GF-D8 (cell line): ENCODE results near the gene SHCBP1L.
A peak's percentile ranks its signal among the peaks of the same experiment; 100 is the strongest.

Source experiments
- DNase-seq: peaks from one replicate; lab custom pipeline; 2025; lab: John Stamatoyannopoulos, UW

SHCBP1L gene

DNA sequence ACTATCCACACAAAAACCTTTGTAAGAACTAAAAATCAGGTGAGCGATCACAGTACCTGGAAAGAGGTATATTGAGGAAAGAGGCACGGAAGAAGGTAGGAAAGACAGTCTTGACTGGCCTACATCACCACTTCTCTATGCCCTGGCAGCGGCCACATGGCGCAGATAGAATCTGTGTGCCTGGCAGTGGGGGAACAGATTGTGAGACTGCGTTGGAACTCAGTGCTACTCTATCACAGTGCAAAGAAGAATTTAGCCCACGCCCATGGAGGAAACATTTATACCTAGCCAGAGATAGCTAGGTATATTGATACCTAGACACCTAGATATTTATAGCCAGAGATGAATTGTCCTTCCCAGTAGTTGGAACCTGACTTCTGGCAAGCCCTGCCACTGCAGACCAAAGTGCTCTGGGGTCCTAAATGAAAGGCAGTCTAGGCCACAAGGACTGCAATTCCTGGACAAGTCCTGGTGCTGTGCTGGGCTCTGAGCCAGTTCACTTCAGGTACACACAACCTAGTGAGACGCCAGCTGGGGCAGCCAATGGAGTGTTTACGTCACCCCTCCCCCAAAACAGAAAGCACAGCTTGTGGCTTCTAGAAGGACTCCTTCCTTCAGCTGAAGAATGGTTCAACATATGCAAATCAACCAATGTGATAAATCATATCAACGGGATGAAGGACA is 61.9 kb downstream of the SHCBP1L start:
- no peak for DNase-seq

DNA sequence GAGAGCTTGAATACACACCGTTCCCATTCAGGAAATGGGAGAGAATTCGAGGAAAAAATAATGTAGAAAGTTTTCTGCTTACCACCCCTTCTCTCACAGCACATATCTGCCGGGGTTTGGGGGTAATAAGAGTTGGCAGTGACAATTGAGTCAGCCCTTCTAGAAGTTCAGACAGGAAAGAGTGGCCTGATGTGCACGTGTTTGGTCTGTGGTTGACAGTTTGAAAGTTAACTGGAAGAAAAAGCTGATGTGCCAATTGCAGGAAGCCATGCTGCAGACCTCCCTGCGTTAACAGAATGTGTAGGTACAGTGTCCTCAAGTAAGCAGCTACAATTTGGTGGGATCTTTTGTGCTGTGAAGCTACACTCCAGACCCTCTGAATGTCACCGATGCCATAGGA is 63.0 kb downstream of the SHCBP1L start:
- DNase-seq, result peak; percentile 88

GRCh38 chr1:182888736-182889531 is 64.0 kb downstream of the SHCBP1L start:
- DNase-seq, result no peak

DNA sequence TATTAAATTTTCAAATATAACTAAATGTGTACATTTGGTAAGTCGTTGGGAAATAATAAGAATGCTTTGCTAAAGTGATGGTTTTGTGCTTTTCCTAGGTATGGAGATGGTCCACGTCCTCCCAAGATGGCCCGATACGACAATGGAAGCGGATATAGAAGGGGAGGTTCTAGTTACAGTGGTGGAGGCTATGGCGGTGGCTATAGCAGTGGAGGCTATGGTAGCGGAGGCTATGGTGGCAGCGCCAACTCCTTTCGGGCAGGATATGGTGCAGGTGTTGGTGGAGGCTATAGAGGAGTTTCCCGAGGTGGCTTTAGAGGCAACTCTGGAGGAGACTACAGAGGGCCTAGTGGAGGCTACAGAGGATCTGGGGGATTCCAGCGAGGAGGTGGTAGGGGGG is 66.0 kb downstream of the SHCBP1L start:
- DNase-seq, result no peak

DNA sequence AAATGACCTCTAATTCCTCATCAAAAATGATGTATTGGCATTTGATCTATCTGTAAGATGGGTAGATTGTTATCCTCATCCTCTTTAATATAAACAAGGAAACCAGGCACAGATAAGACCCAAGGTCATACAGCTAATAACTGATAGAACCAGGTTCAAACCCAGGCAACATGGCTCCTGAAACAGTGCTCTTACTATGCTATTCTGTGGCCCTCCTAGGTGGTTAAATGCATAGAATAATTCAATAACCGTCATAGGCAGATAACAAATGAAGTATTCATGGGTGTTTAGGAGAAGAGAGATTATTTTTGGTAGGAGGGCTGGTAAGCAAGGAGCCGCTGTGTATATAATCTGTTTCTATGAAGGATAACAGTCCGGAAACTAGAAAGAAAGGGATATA is 67.4 kb downstream of the SHCBP1L start:
- no peak for DNase-seq

DNA sequence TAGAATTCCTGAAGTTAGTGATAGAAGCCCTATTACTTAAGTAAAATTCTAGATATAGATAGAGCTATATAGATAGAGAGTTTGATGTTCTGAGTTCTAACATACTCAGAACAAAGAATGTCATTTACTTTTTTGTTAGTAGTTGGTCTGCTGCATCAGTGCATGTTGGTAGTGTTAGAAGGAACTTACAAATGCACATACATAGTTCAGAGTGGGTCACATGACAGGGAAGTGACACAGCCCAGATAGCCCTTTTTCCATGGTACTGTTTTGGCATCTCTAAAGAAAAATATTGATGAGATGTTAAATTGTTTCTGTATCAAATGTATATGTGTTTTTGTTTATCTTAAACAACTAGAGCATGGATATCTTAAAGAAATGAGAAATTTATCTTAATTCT is 68.1 kb downstream of the SHCBP1L start:
- DNase-seq, result no peak

DNA sequence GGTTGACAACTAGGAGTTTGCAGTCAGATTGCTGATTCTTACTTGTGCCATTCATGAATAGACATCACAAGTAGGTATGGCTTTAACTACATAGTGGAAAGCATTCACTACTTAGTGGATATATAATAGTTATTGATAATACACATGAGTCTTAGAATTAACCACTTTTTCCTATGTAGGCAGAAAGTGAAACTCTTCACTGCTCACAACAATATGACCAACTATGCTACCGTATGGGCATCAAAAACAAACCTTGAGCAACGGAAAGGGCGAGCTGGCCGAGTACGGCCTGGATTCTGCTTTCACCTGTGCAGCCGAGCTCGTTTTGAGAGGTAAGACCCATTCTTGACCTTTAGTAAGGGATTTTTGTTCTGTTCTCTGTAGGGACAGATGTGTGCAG is 75.1 kb downstream of the SHCBP1L start:
- DNase-seq, result no peak

- DNase-seq, result no peak
Measured at GRCh38 chr1:182877331-182877730, 75.6 kb downstream of the SHCBP1L start.

GRCh38 chr1:182875889-182876288 is 77.1 kb downstream of the SHCBP1L start:
- no peak for DNase-seq

GRCh38 chr1:182872881-182873280 is 80.1 kb downstream of the SHCBP1L start:
- DNase-seq, result no peak

DNA sequence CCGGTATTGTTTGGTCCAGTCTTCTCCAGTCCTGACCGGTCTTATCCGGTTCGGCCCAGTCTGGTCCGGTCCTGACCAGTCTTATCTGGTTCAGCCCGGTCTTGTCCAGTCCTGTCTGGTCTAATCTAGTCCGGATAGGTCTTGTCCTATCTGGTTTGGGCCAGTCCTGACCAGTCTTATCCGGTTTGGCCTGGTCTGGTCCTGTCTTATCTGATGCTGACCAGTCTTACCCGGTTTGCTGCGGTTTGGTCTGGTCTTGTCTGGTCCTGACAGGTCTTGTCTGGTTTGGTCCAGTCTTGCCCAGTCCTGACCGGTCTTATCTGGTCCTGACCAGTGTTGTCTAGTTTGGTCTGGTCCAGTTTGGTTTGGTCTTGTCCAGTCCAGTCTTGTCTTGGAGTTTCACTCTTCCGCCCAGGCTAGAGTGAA is 83.7 kb downstream of the SHCBP1L start:
- no peak for DNase-seq

DNA sequence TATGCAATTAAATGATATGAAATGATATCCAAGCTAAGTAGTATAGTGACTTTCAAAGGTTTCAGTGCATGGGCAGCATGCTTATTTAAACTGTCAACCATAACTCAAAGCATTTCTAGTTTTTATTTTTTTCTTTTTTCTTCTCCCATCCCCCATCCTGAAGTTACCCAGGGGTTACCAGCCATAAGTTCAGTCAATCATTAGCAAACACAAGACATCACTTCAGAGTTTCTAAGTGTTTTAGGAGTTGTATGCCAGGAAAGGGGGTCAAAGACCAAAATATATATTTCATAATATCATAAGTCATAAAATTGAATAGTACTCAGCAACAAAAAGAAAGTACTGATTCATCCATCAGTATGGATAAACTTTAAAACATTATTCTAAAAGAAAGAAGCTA is 85.1 kb downstream of the SHCBP1L start:
- no peak for DNase-seq

- no peak for DNase-seq
Measured at GRCh38 chr1:182863940-182864339, 89.0 kb downstream of the SHCBP1L start.

DNA sequence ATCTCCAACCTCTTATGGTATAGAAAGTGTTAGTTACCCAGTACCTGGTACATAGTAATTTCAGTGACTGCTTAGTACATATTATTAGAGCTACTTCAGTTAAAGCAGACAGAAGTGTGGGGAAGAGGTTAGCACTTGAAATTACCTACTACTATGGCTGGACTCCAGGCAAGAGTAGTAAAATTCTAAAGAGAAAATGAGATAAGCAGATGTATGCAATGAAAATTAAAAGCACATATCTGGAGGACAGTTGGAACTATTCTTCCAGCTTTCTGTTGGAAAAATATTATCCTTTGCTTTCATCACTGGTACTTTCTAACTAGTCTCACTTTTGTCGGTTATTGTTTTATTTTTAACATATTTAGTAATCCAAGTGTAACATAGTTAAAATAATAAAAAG is 90.1 kb downstream of the SHCBP1L start:
- DNase-seq, result no peak

- no peak for DNase-seq
Measured at GRCh38 chr1:182861994-182862393, 91.0 kb downstream of the SHCBP1L start.

- DNase-seq, result no peak
Measured at GRCh38 chr1:182860658-182861057, 92.3 kb downstream of the SHCBP1L start.

- DNase-seq, result no peak
Measured at GRCh38 chr1:182857212-182857611, 95.8 kb downstream of the SHCBP1L start.

DNA sequence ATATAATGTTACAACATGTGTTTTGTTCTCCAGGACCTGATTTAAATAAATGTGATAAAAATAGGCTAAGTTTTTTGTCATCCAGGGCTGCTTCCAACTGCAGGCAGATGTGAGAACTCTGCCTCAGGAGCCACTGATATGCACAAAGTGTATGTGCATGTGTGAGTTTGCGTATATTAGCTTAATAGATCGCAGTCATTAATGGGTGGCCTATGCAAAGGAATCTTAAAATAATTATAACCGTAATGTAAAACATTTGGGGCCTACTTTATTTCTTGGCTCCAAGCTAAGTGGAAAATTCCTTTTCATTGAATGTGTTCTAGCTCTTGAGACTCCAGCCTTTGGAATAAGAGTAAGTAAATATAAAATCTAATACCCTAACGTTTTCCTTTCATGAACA is 97.1 kb downstream of the SHCBP1L start:
- DNase-seq, result no peak

DNA sequence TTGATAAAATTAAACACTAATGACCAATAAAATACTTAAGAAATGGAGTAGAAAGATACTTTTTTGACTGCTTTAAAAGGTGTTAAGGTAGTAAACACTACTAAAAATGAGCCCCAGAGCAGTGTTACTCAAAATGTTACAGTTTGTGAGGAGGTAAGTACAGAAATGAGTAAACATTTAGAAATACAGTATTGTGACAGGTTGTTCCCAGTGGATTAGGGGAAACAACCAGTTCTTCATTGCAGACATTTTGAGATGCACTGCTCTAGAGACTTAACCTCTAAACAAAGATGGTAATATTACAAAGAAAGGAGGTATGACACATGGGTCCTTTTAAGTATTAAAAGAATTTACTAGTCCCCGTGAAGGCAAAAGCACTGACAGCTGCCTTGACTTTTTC is 101.1 kb downstream of the SHCBP1L start:
- no peak for DNase-seq

GRCh38 chr1:182850319-182850718 is 102.6 kb downstream of the SHCBP1L start:
- no peak for DNase-seq
